Measurements from ENCODE around the gene SDCCAG8. TPM values are rescaled to one million over a fixed set of nuclear protein-coding genes. Genes with fewer than 3 reads are reported as not detected.
"Not testable (repeated sequence)": the region's sequence is repeated elsewhere in the genome, so short reads cannot be mapped to it uniquely, and the experiment has no call there.

The SDCCAG8 gene
- 30.0 TPM for total RNA-seq
- long read RNA-seq, partial matches to known transcripts, result 2 of 32 reads
- long read RNA-seq, other reads (novel, unspliced or antisense), result 28 of 32 reads

DNA sequence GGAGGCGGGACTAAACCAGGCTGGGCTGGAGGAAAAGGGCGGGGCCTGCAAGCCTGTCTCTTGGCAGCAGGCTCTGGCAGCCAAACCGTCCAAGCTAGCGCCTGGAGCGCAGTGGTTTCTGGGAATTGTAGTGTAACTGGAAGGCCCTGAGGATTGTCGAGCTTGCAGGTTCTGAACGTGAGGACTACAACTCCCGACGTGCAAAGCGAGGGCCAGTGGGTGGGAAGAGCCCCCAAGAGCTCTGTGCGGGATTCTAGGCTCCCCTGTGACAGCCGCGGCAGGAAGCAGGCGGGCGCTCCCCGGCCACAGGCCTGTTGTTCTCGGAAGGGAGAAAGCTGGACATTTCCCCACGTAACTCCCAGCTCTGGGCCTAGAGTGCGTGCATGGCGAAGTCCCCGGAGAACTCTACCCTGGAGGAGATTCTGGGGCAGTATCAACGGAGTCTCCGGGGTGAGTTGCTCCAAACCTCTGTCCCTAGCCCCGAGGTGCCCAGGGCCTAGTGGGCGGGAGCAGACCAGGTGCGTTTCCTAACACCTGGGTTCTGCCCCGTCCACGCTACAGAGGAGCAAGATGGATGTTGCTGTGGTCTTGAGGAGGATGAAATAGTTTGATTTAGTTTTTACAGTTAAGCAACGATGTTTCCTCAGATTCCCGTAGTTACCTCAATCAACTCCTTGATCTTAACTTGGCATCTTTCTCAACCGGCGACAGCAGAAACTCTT is at the start of gene SDCCAG8:
SDCCAG8 (plus strand) TSS at position 251 of the 722 bp plus-strand sequence; CDS start at position 384, 133 bp downstream.
- intact Hi-C loops (cut with DNase I), result no loop called here

DNA sequence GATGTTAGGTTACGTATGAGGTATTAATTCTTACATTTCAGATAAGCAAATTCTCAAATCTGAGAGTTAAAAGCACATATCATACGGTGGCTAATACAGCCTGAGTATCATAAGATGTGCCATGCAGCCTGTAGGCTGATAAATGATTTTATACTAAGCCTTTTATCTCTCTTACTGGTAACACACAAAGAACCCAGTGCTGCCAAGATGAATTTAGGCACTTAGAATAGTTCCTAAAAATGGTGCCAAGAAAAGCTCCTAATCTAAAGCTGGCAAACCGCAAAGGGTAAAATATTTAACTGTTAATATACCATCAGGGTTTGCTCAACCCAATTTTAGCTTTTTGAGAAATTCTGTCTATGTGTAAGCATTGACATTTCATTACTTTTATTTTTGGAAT is 43.9 kb upstream of the SDCCAG8 start:
- intact Hi-C loops (cut with DNase I); DNase-seq (ENCODE audit: low spot score): not testable (repeated sequence)

More for the DNA sequence above, at the start of gene SDCCAG8:
- peak; percentile 99 for DNase-seq (ENCODE audit: low spot score)

- intact Hi-C loops (cut with DNase I), result no loop called here
- DNase-seq (ENCODE audit: low spot score), result no peak
Observed at GRCh38 chr1:243213045-243213787, 42.6 kb upstream of the SDCCAG8 start.

DNA sequence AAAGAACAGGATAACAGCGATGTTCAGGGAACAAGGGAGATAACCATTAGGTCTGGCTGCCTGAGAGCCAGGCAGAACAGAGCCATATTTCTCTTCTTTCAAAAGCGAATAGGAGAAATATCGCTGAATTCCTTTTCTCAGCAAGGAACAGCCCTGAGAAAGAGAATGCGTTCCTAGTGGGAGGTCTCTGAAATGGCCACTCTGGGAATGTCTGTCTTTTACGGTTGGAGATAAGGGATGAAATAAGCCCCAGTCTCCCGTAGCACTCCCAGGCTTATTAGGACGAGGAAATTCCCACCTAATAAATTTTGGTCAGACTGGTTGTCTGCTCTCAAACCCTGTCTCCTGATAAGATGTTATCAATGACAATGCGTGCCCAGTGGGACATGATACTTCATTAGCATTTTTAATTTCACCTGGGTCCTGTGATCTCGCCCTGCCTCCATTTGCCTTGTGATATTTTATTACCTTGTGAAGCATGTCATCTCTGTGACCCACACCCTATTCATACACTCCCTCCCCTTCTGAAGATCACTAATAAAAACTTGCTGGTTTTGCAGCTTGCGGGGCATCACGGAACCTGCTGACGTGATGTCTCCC is 40.5 kb upstream of the SDCCAG8 start:
- DNase-seq (ENCODE audit: low spot score); intact Hi-C loops (cut with DNase I): not testable (repeated sequence)

DNA sequence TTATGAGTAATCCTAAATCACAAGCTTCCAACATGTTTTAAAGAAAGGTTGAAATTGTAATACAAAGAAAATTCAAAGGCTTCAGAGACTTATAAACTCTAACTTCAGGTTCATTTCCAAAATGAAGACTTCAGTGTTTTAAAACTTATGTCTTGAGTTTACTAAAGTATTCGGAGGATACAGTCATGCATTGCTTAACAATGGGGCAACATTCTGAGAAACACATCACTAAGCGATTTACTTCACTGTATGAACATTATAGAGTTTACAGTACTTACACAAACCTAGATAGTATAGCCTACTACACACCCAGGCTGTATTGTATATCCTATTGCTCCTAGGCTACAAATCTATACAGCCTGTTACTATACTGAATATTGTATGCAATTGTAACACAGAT is 39.1 kb upstream of the SDCCAG8 start:
- DNase-seq (ENCODE audit: low spot score), result no peak
- intact Hi-C loops (cut with DNase I), result no loop called here

DNA sequence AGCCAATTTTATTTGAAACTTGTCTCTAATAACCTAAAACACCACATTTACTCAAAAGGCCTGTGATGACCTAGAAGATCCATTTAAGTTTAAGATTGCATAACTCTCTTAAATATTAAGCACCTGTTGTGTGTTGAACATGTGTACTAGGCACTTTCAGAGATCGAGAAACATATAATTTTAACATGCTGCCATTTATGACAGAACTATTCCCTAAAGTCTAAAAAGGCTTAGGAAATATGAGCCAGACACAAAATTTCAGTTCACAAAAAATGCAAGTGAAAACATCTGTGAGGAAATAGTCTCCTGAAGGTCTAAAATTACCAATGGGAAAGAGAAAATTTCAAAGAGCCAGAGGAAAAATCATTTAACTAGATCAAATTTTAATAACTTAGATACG is 38.5 kb upstream of the SDCCAG8 start:
- intact Hi-C loops (cut with DNase I), result no loop called here
- DNase-seq (ENCODE audit: low spot score), result no peak

- no peak for DNase-seq (ENCODE audit: low spot score)
- intact Hi-C loops (cut with DNase I), result no loop called here
Observed at GRCh38 chr1:243218059-243218458, 37.8 kb upstream of the SDCCAG8 start.

DNA sequence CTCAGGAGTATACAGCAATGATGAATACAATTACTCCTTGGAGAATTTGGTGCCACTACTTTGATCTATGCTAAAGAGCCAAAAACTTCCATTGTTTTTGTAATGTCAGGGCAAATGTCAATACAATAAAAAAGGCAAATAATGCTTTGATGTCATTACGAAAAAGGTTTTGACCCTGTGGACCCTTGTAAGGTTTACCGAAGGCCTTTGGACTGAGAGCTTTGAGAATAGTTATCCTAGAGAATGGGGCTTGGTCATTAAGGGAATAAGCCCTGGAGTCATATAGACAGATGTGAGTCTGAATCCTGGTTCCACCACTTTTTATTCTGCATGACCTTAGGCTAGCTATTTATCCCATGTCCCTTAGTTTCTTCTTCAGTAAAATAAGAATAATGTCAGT is 28.2 kb upstream of the SDCCAG8 start:
- DNase-seq (ENCODE audit: low spot score), result no peak
- intact Hi-C loops (cut with DNase I), result no loop called here

- no peak for DNase-seq (ENCODE audit: low spot score)
- intact Hi-C loops (cut with DNase I), result no loop called here
Observed at GRCh38 chr1:243229526-243229925, 26.3 kb upstream of the SDCCAG8 start.

DNA sequence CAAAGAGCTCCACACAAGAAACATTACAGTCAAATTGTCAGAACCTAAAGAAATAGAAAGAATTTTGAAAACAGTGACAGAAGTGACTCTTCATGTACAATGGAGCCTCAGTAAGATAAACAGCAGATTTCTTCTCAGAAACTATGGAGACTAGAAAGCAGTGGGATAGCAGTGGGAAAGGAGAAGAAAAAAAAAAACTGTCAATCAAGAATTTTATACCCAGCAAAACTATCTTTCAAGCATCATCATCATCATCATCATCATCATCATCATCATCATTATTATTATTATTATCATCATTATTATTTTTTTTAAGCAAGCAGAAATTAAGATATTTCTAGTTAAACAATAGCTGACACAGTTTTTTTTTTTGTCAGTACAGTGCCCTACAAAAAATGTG is 24.9 kb upstream of the SDCCAG8 start:
- DNase-seq (ENCODE audit: low spot score), result no peak
- intact Hi-C loops (cut with DNase I), result no loop called here

- intact Hi-C loops (cut with DNase I), result no loop called here
- no peak for DNase-seq (ENCODE audit: low spot score)
Observed at GRCh38 chr1:243233908-243234307, 21.9 kb upstream of the SDCCAG8 start.

DNA sequence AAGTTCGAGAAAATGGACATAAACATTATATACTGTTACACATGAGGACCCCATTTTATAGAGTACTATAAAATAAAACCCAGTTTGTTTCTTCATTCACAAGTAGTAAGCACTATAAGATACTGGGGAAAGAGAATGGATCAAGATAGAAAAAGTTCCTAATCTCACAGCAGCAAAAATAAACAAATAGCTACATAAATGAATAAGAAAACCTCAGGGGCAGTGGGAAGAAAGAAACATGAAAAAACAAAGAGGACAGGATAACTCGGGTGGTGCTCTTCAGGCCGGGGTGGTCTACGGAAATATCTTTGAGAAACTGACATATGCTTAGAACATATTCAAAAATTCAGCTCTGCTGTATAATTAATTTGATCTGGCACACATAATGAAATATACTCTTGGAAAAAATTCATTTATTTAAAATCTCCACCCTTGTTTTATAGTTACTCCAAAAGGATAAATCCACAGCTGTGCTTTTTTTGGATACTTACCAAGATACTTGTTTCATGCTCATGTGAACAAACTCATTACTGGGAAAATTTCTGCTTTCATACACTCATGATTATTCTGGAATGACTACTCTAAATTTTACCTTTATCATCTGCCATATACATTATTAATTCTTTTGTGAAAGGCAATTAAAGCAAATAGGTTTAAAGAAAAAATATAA is 20.7 kb upstream of the SDCCAG8 start:
- intact Hi-C loops (cut with DNase I), result no loop called here
- no peak for DNase-seq (ENCODE audit: low spot score)

GRCh38 chr1:243236604-243237252 is 19.1 kb upstream of the SDCCAG8 start:
- intact Hi-C loops (cut with DNase I), result no loop called here

GRCh38 chr1:243244432-243244841 is 11.4 kb upstream of the SDCCAG8 start:
- no peak for DNase-seq (ENCODE audit: low spot score)
- intact Hi-C loops (cut with DNase I), result no loop called here

More at GRCh38 chr1:243236604-243237252, 19.1 kb upstream of the SDCCAG8 start:
- no peak for DNase-seq (ENCODE audit: low spot score)

DNA sequence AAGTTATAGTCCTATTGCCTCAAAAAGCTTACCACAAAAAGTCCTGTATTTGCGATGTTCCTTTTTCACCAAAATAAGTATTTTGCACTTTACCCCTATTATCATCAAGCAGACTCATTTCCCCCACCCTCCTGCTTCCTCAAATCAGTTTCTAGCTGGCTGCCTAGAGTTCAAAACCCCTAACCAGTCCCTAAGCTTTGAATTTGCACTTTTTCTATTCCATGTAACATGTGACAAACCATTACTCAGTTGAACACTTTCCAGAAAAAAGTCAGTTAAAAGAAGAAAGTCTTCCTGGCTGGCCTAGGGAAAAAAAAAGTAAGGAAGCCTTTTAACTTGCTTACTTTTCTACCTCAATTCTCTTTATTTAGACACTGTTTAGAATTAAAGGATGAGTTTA is 8.9 kb upstream of the SDCCAG8 start:
- no peak for DNase-seq (ENCODE audit: low spot score)
- intact Hi-C loops (cut with DNase I), result no loop called here

GRCh38 chr1:243247901-243248300 is 7.9 kb upstream of the SDCCAG8 start:
- DNase-seq (ENCODE audit: low spot score), result no peak
- intact Hi-C loops (cut with DNase I), result no loop called here

DNA sequence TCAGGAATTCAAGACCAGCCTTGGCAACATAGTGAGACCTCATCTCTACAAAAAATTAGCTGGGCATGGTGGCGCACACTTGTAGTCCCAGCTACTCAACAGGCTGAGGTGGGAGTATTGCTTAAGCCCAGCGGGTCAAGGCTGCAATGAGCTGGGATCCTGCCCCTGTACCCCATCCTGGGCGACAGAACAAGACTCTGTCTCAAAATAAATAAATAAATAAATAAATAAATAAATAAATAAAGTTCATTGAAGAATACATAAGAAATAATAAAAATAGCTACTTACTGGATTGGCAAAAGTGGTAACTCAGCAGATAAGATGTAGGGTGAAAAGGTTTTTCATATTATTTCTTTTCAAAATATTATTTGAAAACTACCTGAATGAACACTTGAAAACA is 6.6 kb upstream of the SDCCAG8 start:
- intact Hi-C loops (cut with DNase I), result no loop called here
- DNase-seq (ENCODE audit: low spot score), result no peak

DNA sequence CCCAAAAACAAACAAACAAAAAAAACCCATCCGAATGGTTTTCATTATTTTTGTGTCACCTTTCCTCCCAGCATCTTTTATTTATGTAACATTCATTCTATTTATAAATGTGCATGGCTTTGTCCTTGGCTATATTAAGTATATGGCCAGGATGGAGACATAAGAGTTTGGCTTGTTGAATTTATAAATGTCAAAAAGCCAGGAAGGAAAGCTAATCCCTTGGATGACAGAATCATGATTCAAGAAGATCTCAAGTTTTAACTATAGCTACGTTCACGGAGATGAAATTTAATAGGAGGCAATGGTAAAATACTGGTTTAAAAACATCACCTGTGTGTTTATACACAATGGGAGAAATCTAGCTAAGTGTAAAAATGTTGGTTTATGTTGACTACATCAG is 5.7 kb upstream of the SDCCAG8 start:
- DNase-seq (ENCODE audit: low spot score), result no peak
- intact Hi-C loops (cut with DNase I), result no loop called here

GRCh38 chr1:243251539-243251938 is 4.3 kb upstream of the SDCCAG8 start:
- no peak for DNase-seq (ENCODE audit: low spot score)
- intact Hi-C loops (cut with DNase I), result no loop called here
